ENCODE results near the gene RWDD2A. TPM values are rescaled to one million over a fixed set of nuclear protein-coding genes. Genes with fewer than 3 reads are reported as not detected.
"Not testable (repeated sequence)": the region's sequence is repeated elsewhere in the genome, so short reads cannot be mapped to it uniquely, and the experiment has no call there.

The RWDD2A gene
- polyA plus RNA-seq, 3 donors from 2014 or later, result 0.82 to 3.3 (median 0.83) TPM

GRCh38 chr6:83183082-83183828 lies 9.9 kb upstream of the RWDD2A start:
- no peak for DNase-seq
- H3K27ac Mint-ChIP-seq, result no peak overlapping the region
- peaks cover 22 to 54% (median 37%) of the 10 kb centered on the region in 3 donors for H3K36me3 Mint-ChIP-seq

GRCh38 chr6:83185096-83185495 lies 8.1 kb upstream of the RWDD2A start:
- Mint-ChIP-seq H3K9me3 (no peaks in the 10 kb centered on the region), H3K4me1 (peaks cover 0 to 4% of the 10 kb centered on the region in 2 donors), H3K4me3 (no peak overlapping the region), H3K27ac (peak overlapping the region in 2 of 6 donors; percentile 43 to 46), H3K36me3 (peaks cover 26 to 51% (median 37%) of the 10 kb centered on the region in 3 donors), H3K27me3 (ENCODE audit: low read depth in 3 of 3) (no peaks in the 10 kb centered on the region)
- no peak for DNase-seq

More at GRCh38 chr6:83183082-83183828, 9.9 kb upstream of the RWDD2A start:
- Mint-ChIP-seq H3K4me1 (no peaks in the 10 kb centered on the region), H3K9me3 (no peaks in the 10 kb centered on the region), H3K27me3 (ENCODE audit: low read depth in 3 of 3) (no peaks in the 10 kb centered on the region), H3K4me3 (no peak overlapping the region)

- Mint-ChIP-seq H3K9me3 (no peaks in the 10 kb centered on the region), H3K36me3 (peaks cover 17 to 32% (median 19%) of the 10 kb centered on the region in 3 donors), H3K4me1 (peaks cover 18 to 19% of the 10 kb centered on the region in 2 donors), H3K27ac (no peak overlapping the region), H3K27me3 (ENCODE audit: low read depth in 3 of 3) (peaks cover 6 to 10% (median 9%) of the 10 kb centered on the region in 3 donors), H3K4me3 (no peak overlapping the region)
- DNase-seq, result no peak
Measured at GRCh38 chr6:83188501-83188900, 4.7 kb upstream of the RWDD2A start.

- Mint-ChIP-seq H3K27me3 (ENCODE audit: low read depth in 3 of 3) (peaks cover 6 to 10% (median 9%) of the 10 kb centered on the region in 3 donors), H3K9me3 (no peaks in the 10 kb centered on the region), H3K27ac (no peak overlapping the region), H3K4me1 (peaks cover 24 to 33% of the 10 kb centered on the region in 2 donors), H3K36me3 (peaks cover 8 to 15% (median 13%) of the 10 kb centered on the region in 3 donors), H3K4me3 (peak overlapping the region in 2 of 5 donors; percentile 48 to 69)
- DNase-seq, result no peak
Measured at GRCh38 chr6:83190626-83191025, 2.5 kb upstream of the RWDD2A start.

GRCh38 chr6:83191974-83192373 lies 1.2 kb upstream of the RWDD2A start:
- H3K27me3 Mint-ChIP-seq (ENCODE audit: low read depth in 3 of 3); H3K9me3 Mint-ChIP-seq; H3K36me3 Mint-ChIP-seq: not testable (repeated sequence)
- Mint-ChIP-seq H3K27ac (peak overlapping the region in 4 of 6 donors; percentile 22 to 92 (median 74)), H3K4me3 (peak overlapping the region; percentile 91 to 99 (median 98)), H3K4me1 (peaks cover 24 to 33% of the 10 kb centered on the region in 2 donors)
- DNase-seq, result peak in 1 of 3 donors; percentile 4

- peaks cover 6 to 10% (median 9%) of the 10 kb centered on the region in 3 donors for H3K27me3 Mint-ChIP-seq (ENCODE audit: low read depth in 3 of 3)
- DNase-seq, result no peak
Measured at GRCh38 chr6:83192456-83192855, 701 bp upstream of the RWDD2A start.

GRCh38 chr6:83193747-83194566 lies 800 bp downstream of the RWDD2A start:
- H3K4me1 Mint-ChIP-seq, result peaks cover 24 to 33% of the 10 kb centered on the region in 2 donors

More at GRCh38 chr6:83192456-83192855, 701 bp upstream of the RWDD2A start:
- peak overlapping the region; percentile 91 to 99 (median 98) for H3K4me3 Mint-ChIP-seq
- H3K36me3 Mint-ChIP-seq, result peaks cover 4 to 9% (median 5%) of the 10 kb centered on the region in 3 donors
- peak overlapping the region; percentile 60 to 98 (median 90) for H3K27ac Mint-ChIP-seq
- H3K4me1 Mint-ChIP-seq, result peaks cover 24 to 33% of the 10 kb centered on the region in 2 donors
- H3K9me3 Mint-ChIP-seq, result no peaks in the 10 kb centered on the region

GRCh38 chr6:83198486-83199172 lies 5.5 kb downstream of the RWDD2A start:
- no peak for DNase-seq
- no peak overlapping the region for H3K4me3 Mint-ChIP-seq
- peaks cover 0 to 2% (median 0%) of the 10 kb centered on the region in 3 donors for H3K27me3 Mint-ChIP-seq (ENCODE audit: low read depth in 3 of 3)
- H3K36me3 Mint-ChIP-seq, result no peaks in the 10 kb centered on the region
- H3K27ac Mint-ChIP-seq, result no peak overlapping the region
- H3K9me3 Mint-ChIP-seq, result no peaks in the 10 kb centered on the region
- H3K4me1 Mint-ChIP-seq, result peaks cover 6 to 14% of the 10 kb centered on the region in 2 donors

More at GRCh38 chr6:83193747-83194566, 800 bp downstream of the RWDD2A start:
- no peaks in the 10 kb centered on the region for H3K9me3 Mint-ChIP-seq
- peaks cover 4 to 6% (median 5%) of the 10 kb centered on the region in 3 donors for H3K36me3 Mint-ChIP-seq
- DNase-seq, result peak; percentile 15 to 24 (median 20)
- peaks cover 6 to 10% (median 9%) of the 10 kb centered on the region in 3 donors for H3K27me3 Mint-ChIP-seq (ENCODE audit: low read depth in 3 of 3)
- H3K4me3 Mint-ChIP-seq, result peak overlapping the region; percentile 67 to 99 (median 72)
- H3K27ac Mint-ChIP-seq, result peak overlapping the region in 4 of 6 donors; percentile 24 to 77 (median 49)

- DNase-seq, result no peak
- Mint-ChIP-seq H3K27me3 (ENCODE audit: low read depth in 3 of 3) (peaks cover 0 to 2% (median 0%) of the 10 kb centered on the region in 3 donors), H3K4me3 (no peak overlapping the region), H3K36me3 (no peaks in the 10 kb centered on the region), H3K4me1 (peaks cover 2 to 9% of the 10 kb centered on the region in 2 donors), H3K27ac (no peak overlapping the region), H3K9me3 (no peaks in the 10 kb centered on the region)
Measured at GRCh38 chr6:83199173-83199862, 6.2 kb downstream of the RWDD2A start.

- H3K4me1 Mint-ChIP-seq, result peaks cover 0 to 4% of the 10 kb centered on the region in 2 donors
- no peak overlapping the region for H3K27ac Mint-ChIP-seq
- H3K36me3 Mint-ChIP-seq, result no peaks in the 10 kb centered on the region
- H3K27me3 Mint-ChIP-seq (ENCODE audit: low read depth in 3 of 3), result peaks cover 0 to 2% (median 0%) of the 10 kb centered on the region in 3 donors
- no peak overlapping the region for H3K4me3 Mint-ChIP-seq
- H3K9me3 Mint-ChIP-seq, result no peaks in the 10 kb centered on the region
- no peak for DNase-seq
Measured at GRCh38 chr6:83199863-83200225, 6.7 kb downstream of the RWDD2A start.

- no peak overlapping the region for H3K27ac Mint-ChIP-seq
- no peaks in the 10 kb centered on the region for H3K36me3 Mint-ChIP-seq
- H3K27me3 Mint-ChIP-seq (ENCODE audit: low read depth in 3 of 3), result peaks cover 0 to 2% (median under 1%) of the 10 kb centered on the region in 3 donors
- no peaks in the 10 kb centered on the region for H3K9me3 Mint-ChIP-seq
- H3K4me1 Mint-ChIP-seq, result no peaks in the 10 kb centered on the region
- no peak for DNase-seq
- no peak overlapping the region for H3K4me3 Mint-ChIP-seq
Measured at GRCh38 chr6:83202031-83202430, 8.9 kb downstream of the RWDD2A start.

GRCh38 chr6:83215131-83216047 lies 22.2 kb downstream of the RWDD2A start:
- Mint-ChIP-seq H3K27me3 (ENCODE audit: low read depth in 3 of 3) (peaks cover 0 to 5% (median 5%) of the 10 kb centered on the region in 3 donors), H3K27ac (no peak overlapping the region), H3K4me3 (no peak overlapping the region), H3K36me3 (no peaks in the 10 kb centered on the region), H3K9me3 (no peaks in the 10 kb centered on the region), H3K4me1 (no peaks in the 10 kb centered on the region)
- DNase-seq, result peak; percentile 28 to 46 (median 41)

All from immature natural killer cell (primary cell).